K562 (cell line): ENCODE measurements around the gene CLEC3B. TPM values are rescaled to one million over a fixed set of nuclear protein-coding genes. Genes with fewer than 3 reads are reported as not detected.
A peak's percentile ranks its signal among the peaks of the same experiment; 100 is the strongest.

ENCODE experiments used
- ATAC-seq: fragments of 200-7000 bp; cut with Tn5 transposase; 3 replicates; pipeline ENCODE4 v1.9.1; 2020; ENCODE audit warnings: moderate library complexity
- BruUV-seq: library from RNA; stranded (reverse); fragments of 400-500 nt; replicated peaks from 2 replicates; lab custom pipeline; 2021; lab: Mats Ljungman, UMichigan
- CTCF ChIA-PET: fragments of 300-600 bp; formaldehyde crosslinking; extraction: SDS; loops from one replicate; lab custom pipeline; 2021; ENCODE audit warnings: low intra/inter-chr PET ratio; lab: Yijun Ruan, JAX
- POLR2A ChIA-PET: fragments of 300-600, 350-650 bp; sonication (Branson Sonifier 250); formaldehyde crosslinking; extraction: SDS; loops from one replicate; lab custom pipeline; 2021; ENCODE audit warnings: antibody characterized with exemption, inconsistent platforms; lab: Yijun Ruan, JAX
- DNase-seq, 4 experiments: peaks; one replicate each; pipeline versions ENCODE4 v3.0.0 to v3.0.0-alpha.2; 2011 to 2018; ENCODE audit warnings: low spot score in 3 of 4, mixed read lengths in 3 of 4; ENCODE audit errors: extremely low read depth in 1 of 4
- FAIRE-seq: peaks from 2 replicates; lab custom pipeline; 2011; peaks lifted over from hg19 to GRCh38; lab: Jason Lieb, UNC
- H2AFZ ChIP-seq: 2 replicates; pipeline ENCODE4 v1.6.0; 2011; ENCODE audit warnings: low read depth, low read length, control low read depth, inconsistent platforms
- H3K27ac ChIP-seq: fragments of 200-600 bp; 3 replicates; pipeline ENCODE4 v1.8.0; 2011; ENCODE audit warnings: low read depth, mild to moderate bottlenecking, control low read depth, inconsistent platforms, low read length, moderate library complexity, mixed read lengths; ENCODE audit errors: extremely low read depth
- H3K27me3 ChIP-seq, 2 experiments: fragments of 300-600 bp in 1 of 2; 2 replicates in 1 of 2; 3 replicates in 1 of 2; pipeline versions ENCODE4 v1.6.0 to v1.8.0; 2011; ENCODE audit warnings: inconsistent platforms in 2 of 2, low read length in 2 of 2, mild to moderate bottlenecking in 1 of 2, mixed read lengths in 1 of 2, moderate library complexity in 1 of 2; ENCODE audit not compliant: control insufficient read depth in 2 of 2, insufficient read depth in 2 of 2
- H3K36me3 ChIP-seq: fragments of 300-600 bp; 3 replicates; pipeline ENCODE4 v1.8.0; 2011; ENCODE audit warnings: mild to moderate bottlenecking, low read length, inconsistent platforms; ENCODE audit not compliant: control insufficient read depth, insufficient read depth
- H3K4me1 ChIP-seq, 2 experiments: fragments of 200-600 bp in 1 of 2; replicated peaks in 1 of 2; 2 replicates in 1 of 2; 3 replicates in 1 of 2; pipeline versions ENCODE4 v1.5.1 to v1.8.0; 2011; ENCODE audit warnings: inconsistent platforms in 2 of 2, low read length in 2 of 2, mild to moderate bottlenecking in 1 of 2, mixed read lengths in 1 of 2, moderate library complexity in 1 of 2; ENCODE audit not compliant: control insufficient read depth in 2 of 2, insufficient read depth in 2 of 2
- H3K4me2 ChIP-seq: 2 replicates; pipeline ENCODE4 v1.6.1; 2011; ENCODE audit warnings: low read length, control low read depth, inconsistent platforms, mixed read lengths; ENCODE audit not compliant: insufficient read depth
- H3K4me3 ChIP-seq: fragments of 200-600 bp; sonication (generic), shearing (Covaris generic); 2 replicates; pipeline ENCODE4 v1.5.1; 2016; ENCODE audit warnings: control low read depth, inconsistent platforms
- H3K79me2 ChIP-seq: fragments of 200-600 bp; 3 replicates; pipeline ENCODE4 v1.8.0; 2011; ENCODE audit warnings: low read length, inconsistent platforms; ENCODE audit not compliant: control insufficient read depth, insufficient read depth
- H3K9ac ChIP-seq, 2 experiments: 2 replicates each; pipeline versions ENCODE4 v1.6.0 to v1.6.1; 2011; ENCODE audit warnings: low read depth in 2 of 2, low read length in 2 of 2, control low read depth in 1 of 2, inconsistent platforms in 1 of 2, mild to moderate bottlenecking in 1 of 2, mixed read lengths in 1 of 2; ENCODE audit not compliant: insufficient read depth in 1 of 2
- H3K9me1 ChIP-seq: one replicate; pipeline ENCODE4 v1.6.0; 2011; ENCODE audit warnings: inconsistent platforms, mild to moderate bottlenecking, low read length, moderate library complexity; ENCODE audit not compliant: control insufficient read depth, insufficient read depth
- H3K9me3 ChIP-seq: replicated peaks from 2 replicates; pipeline ENCODE4 v1.5.1; 2011; ENCODE audit warnings: low read depth, low read length, inconsistent platforms; ENCODE audit not compliant: control insufficient read depth, insufficient read depth
- H4K20me1 ChIP-seq: replicated peaks from 2 replicates; pipeline ENCODE4 v1.6.1; 2011; ENCODE audit warnings: low read length, inconsistent platforms, mixed read lengths; ENCODE audit not compliant: control insufficient read depth, insufficient read depth
- HOXB6 ChIP-seq: fragments of 250-450 bp; sonication (Bioruptor Pico); IDR thresholded peaks from 2 replicates; pipeline ENCODE4 v1.5.1; 2022; ENCODE audit warnings: mild to moderate bottlenecking, borderline replicate concordance
- MEF2D ChIP-seq: conservative IDR thresholded peaks from 2 replicates; pipeline ENCODE4 v1.6.1; 2016; ENCODE audit warnings: low read depth, missing genetic modification characterization, missing compliant biosample characterization
- RBM15 ChIP-seq: fragments of 200-400 bp; formaldehyde crosslinking; IDR thresholded peaks from 2 replicates; pipeline ENCODE4 v1.6.1; 2018; ENCODE audit warnings: mild to moderate bottlenecking, low read length, moderate library complexity; ENCODE audit not compliant: insufficient read depth
- SMAD4 ChIP-seq: fragments of 250-450 bp; sonication (Bioruptor Pico); conservative IDR thresholded peaks from 2 replicates; pipeline ENCODE4 v1.8.0; 2021; ENCODE audit warnings: inconsistent platforms, mild to moderate bottlenecking, moderate library complexity
- ZNF318 ChIP-seq, 2 experiments: fragments of 450-650 bp; IDR thresholded peaks; 2 replicates each; pipeline ENCODE4 v1.6.1; 2016; ENCODE audit warnings: mild to moderate bottlenecking in 2 of 2, borderline replicate concordance in 1 of 2, low read depth in 1 of 2, moderate library complexity in 1 of 2
- WGBS: fragments of 100-300 bp; shearing (Covaris generic); methylation state at CpG from one replicate; pipeline ENCODE4 v1.1.6; 2016; ENCODE audit warnings: low coverage, mixed read lengths; ENCODE audit not compliant: insufficient coverage; ENCODE audit errors: missing lambda C conversion rate; 5-methylcytosine and 5-hydroxymethylcytosine counted together
- in situ Hi-C: fragments of 300-500 bp; cut with MboI; formaldehyde crosslinking; loops from 4 replicates; pipeline ENCODE4 v1.15.0; 2018; ENCODE audit warnings: inconsistent platforms, mixed read lengths
- intact Hi-C: fragments of 100-400 bp; cut with micrococcal nuclease; formaldehyde crosslinking; loops from 2 replicates; pipeline ENCODE4 v1.14.2; 2022
- polyA plus RNA-seq, 8 experiments: library from polyadenylated mRNA; depleted of rRNA in 4 of 8; stranded (reverse) in 5 of 8; unstranded in 3 of 8; fragments of >200 nt; fragmentation: Nextera tagmentation in 2 of 8; fragmentation: Illumina TruSeq in 1 of 8; extraction: Ambion mirVana in 2 of 8; extraction: Trizol in 1 of 8; gene quantifications; 2 replicates each; pipeline versions ENCODE4 v1.2.1 to v1.2.3, GENCODE V29; 2011 to 2014; ENCODE audit warnings: inconsistent platforms in 1 of 8, missing spikeins in 1 of 8
- total RNA-seq, 7 experiments: library from RNA; depleted of rRNA in 6 of 7; stranded (reverse); fragments of >200 nt in 6 of 7; fragmentation: Illumina TruSeq in 2 of 7; extraction: Trizol in 2 of 7; gene quantifications; 2 replicates each; pipeline versions ENCODE4 v1.2.1 to v1.2.3, GENCODE V29; 2011 to 2021; ENCODE audit warnings: low replicate concordance in 1 of 7

Gene CLEC3B
- total and polyA plus RNA-seq, 9 of the 15 experiments (the other 6 are each of a cell fraction or from before 2014, with no cell fraction given) = not detected

GRCh38 chr3:45048244-45048643 is 22.1 kb downstream of the CLEC3B start:
- H4K20me1 ChIP-seq = no peaks in the 10 kb centered on the region
- CTCF ChIA-PET = no interaction called here
- no peak for TF ChIP-seq ZNF318 (IDR thresholded peaks at IDR 0.05; ENCODE audit: borderline replicate concordance in 1 of 2, low read depth in 1 of 2)
- no peak for TF ChIP-seq HOXB6 (CRISPR knock-in tag)
- TF ChIP-seq SMAD4 = no peak
- TF ChIP-seq RBM15 = no peak
- TF ChIP-seq MEF2D (tag) = no peak
- FAIRE-seq (no peak), ATAC-seq (no peak; the same call in 2 of the 3 replicates), DNase-seq (no peak)
- no peak overlapping the region for H3K4me2 ChIP-seq
- in situ Hi-C loops = loop anchor here (25.0 kb wide), 1 partner anchor 1364 kb away; the partner anchor contains the start of genes CCR5AS and CCRL2
- peak overlapping the region; percentile 2; the same call in 1 of the 2 replicates for H2AFZ ChIP-seq
- H3K4me3 ChIP-seq = no peak overlapping the region
- BruUV-seq = no TSS peak
- H3K27ac ChIP-seq = no peak overlapping the region
- intact Hi-C loops = no loop called here
- no peaks in the 10 kb centered on the region for H3K79me2 ChIP-seq
- 45% methylated on average over 4 of the region's 4 CpGs for WGBS
- H3K27me3 ChIP-seq = no peaks in the 10 kb centered on the region
- H3K9ac ChIP-seq = no peak overlapping the region
- peaks cover 16 to 38% of the 10 kb centered on the region in 2 experiments for H3K4me1 ChIP-seq
- H3K9me3 ChIP-seq = no peaks in the 10 kb centered on the region
- POLR2A ChIA-PET = interaction anchor here (0.6 to 1.1 kb wide), 2 partner anchors 14 to 56 kb away, joined by 3 to 4 read pairs; no protein-coding TSS in a partner anchor
- H3K36me3 ChIP-seq = no peaks in the 10 kb centered on the region
- no peaks in the 10 kb centered on the region for H3K9me1 ChIP-seq
